GM12892 (cell line): Measurements from ENCODE around the gene CREBRF.

Source experiments
- POLR2A ChIP-seq: IDR thresholded peaks from 2 replicates; pipeline ENCODE4 v1.6.1; 2011; ENCODE audit warnings: low read depth, low read length, control low read depth
- POLR2AphosphoS5 ChIP-seq: IDR thresholded peaks from 2 replicates; pipeline ENCODE4 v1.6.1; 2011; ENCODE audit warnings: low read depth, low read length, control low read depth
- TAF1 ChIP-seq: IDR thresholded peaks from 2 replicates; pipeline ENCODE4 v1.6.1; 2011; ENCODE audit warnings: low read depth, mild to moderate bottlenecking, control low read depth, low read length, borderline replicate concordance

DNA sequence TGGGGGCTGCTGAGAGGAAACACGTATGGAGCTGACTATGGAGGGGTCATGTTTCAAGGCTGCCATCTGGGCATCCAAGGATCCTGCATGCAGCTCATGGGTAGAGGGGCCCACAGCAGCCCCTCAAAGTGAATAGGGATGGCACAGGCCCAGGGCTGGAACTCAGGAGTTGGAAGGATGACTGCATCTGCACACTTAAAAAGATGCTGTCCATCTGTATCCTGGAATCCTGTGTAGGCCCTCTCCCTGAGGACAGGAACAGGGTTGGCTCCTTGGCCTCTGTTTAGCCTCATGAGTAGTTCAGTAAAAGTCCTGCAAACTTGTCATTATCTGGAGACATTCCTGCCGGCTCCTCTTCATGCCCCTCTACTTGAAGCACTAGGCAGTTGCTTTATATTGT lies 92.2 kb downstream of the CREBRF start:
- TF ChIP-seq TAF1 = no peak
- no peak for TF ChIP-seq POLR2AphosphoS5
- TF ChIP-seq POLR2A = no peak
